Cortex of kidney (tissue), 1 donor: ENCODE data around the gene CFAP77.
"Not testable (repeated sequence)": the region's sequence is repeated elsewhere in the genome, so short reads cannot be mapped to it uniquely, and the experiment has no call there.

ENCODE experiments used
- DNase-seq: peaks from one replicate; lab custom pipeline; 2025; lab: John Stamatoyannopoulos, UW

The CFAP77 gene

DNA sequence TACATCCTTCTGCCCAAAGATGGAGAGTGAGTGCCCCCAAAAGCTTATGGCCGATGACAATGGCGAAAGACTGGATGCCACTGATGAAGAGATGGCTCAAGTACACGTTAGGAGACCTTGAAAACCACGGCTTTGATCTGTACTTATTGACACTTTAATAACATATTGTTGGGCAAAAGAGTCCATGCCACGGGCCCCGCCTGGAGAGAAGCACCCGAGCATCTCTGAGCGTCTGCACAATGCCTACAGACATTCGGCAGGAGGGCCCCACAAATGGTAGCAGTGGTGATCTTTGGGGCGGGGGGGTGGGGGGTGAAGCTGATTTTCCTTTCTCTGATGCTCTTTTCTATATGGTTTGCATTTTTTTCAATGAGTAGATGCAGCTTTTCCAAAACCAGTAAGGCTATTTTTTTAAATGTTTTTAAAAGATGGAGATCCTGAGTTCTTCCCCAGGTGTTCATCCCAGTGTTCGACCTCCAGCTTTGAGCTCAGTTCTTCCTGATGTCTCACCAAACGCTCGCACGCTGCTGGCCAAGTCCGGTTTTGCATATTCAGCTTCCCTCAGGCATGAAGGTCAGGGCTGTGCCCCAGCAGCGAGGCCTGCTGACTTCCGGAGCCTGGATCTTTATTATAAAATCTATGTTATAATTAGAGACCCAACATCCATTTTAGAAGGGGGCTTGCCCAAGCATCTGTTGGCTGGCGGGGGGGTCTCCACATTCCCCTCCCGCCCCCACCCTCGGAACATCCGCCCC, 138.1 kb downstream of the CFAP77 start:
- no peak for DNase-seq

DNA sequence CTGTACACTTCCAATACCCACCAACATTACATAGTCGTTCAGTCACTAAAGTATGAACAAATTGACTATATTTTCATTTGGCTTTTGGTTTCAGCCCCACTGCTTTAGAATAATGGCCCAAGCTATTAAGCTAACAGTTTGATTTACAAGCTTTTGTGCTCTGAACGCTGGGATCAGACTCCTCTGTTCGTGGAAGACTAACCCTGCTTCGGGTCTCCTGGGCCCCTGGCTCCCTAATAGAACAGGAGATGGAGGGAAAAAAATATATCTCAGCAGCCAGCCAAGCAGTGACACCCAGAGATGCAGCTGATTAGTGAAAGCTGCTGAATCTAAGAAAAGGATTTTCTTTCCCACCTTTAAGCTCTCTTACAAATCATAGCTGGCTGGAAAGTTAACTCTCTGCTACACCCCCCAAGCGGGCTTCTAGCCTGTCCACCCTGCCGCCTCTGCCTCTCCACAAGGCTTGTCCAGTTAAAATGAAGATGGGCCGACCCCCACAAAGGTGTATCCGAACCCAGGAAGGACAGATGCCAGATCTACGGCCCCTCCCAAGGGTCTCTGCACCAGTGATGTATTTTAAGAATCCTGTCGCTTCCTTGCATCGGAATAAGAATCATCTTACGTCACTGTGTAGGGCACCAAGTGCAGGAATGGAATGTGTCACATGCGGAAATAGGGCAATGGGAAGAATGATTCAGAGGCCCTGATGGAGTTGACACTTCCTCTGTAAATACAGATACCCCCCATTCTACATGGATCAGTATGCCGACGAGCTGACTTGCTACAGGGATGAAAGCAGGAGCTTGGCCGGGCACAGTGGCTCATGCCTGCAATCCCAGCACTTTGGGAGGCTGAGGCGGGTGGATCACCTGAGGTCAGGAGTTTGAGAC, 139.0 kb downstream of the CFAP77 start:
- no peak for DNase-seq

DNA sequence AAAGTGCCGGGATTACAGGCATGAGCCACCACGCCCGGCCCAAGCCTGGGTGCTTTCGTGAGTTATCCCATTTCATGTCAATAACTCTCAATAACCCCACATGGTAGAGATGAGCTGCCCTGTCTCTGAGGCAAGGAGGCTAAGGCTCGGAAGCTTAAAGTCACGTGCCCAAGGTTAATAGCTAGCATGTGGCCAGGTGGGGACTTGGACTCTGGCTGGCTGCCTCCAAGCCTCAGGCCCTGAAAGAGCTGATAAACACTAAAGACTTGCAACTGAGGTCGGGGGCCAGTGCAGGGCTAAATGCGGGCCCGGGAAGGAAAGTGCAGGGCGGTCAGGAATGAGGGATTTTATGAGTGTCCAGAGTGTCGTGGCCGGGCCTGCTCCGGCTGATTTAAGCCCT, 141.5 kb downstream of the CFAP77 start:
- DNase-seq: no peak

DNA sequence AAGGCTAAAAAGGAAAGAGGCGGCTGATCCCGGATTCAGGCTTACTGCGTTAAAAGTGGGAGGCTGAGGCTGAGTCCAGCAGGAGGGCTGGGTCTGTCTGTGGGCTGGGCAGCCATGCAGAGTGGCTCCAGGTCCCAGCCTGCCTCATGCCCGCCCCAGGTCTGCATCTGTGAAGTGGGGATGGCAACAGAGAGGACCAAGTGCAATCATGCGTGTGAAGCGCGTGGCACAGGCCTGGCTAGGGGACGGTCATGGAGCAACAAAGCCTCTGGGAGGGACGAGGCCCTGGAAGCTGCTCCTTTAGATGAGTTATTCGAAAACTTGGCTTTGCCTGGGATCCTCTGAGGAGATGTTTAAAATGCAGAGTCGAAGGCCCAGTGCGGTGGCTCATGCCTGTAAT, 142.0 kb downstream of the CFAP77 start:
- no peak for DNase-seq

DNA sequence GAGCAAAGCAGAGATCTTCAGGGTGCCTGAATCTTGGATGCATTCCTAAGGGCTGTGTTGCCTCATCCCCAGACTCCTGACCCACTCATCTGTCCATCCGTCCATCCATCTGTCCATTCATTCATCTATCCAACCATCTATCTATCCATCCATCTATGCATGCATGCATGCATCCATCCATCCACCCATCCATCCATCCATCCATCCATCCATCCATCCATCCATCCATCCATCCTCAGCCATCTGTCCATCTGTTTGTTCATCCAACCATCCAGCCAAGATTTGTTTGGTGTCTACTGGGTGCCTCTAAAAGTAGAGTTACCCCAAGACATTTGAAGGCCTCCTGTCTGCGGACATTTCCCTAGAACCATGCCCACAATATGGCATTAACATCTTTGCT, 144.7 kb downstream of the CFAP77 start:
- DNase-seq: no peak

DNA sequence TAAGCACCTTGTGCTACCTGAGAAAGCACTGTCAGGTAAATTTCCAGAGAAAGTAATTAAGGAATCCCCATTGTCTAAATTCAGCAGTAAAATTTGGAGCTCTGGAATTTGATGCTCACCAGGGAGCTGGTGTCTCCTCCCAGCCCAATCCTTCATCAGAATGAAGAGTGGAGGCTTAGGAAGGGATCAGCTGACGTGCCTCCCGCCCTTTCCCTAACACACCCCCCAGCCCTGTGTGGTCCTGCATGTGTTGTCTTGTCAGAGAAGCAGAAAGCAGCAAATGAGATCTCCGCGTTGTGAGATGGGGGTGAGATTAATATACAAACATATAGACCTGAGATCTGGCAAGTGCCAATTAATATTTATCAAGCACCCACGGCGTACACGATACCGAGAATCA, 145.5 kb downstream of the CFAP77 start:
- DNase-seq: no peak

DNA sequence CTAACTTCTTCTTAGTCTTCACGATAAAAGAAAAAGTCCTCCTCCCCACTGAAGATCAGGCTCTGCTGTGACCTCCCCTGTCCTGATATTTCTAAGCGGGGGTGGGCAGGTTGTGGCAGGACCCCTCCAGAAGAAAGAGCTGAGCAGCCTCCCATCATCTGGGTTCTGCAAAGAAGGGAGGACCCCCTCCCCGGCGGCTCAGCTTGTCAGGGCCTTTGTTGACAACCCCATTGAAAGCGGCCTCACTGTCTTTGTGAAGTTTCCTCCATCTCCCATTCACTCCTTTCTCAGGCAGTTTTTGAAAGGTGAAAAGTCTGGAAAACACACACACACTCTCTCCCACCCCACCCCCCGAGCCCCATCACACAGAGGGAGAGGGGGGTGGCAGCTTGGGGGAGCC, 146.2 kb downstream of the CFAP77 start:
- no peak for DNase-seq

DNA sequence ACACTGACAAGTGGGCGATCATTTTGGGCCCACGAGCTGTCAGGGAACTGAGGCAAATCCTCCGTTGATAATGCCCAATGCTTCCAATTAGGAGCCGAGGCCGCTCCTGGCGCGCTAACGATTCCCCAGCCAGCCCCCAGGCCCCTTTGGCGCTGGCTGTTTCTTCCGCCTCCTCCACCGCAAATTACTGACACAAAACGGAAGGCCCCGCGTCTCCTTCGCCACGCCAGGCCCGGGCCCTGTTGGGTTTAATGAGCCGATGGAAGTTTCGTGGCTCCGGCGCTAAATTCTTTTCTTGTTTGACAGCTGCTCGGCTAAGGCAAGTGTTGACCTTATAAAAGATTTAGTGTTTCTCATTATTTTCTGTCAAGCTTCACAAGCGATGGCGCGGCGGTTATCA, 146.7 kb downstream of the CFAP77 start:
- no peak for DNase-seq

DNA sequence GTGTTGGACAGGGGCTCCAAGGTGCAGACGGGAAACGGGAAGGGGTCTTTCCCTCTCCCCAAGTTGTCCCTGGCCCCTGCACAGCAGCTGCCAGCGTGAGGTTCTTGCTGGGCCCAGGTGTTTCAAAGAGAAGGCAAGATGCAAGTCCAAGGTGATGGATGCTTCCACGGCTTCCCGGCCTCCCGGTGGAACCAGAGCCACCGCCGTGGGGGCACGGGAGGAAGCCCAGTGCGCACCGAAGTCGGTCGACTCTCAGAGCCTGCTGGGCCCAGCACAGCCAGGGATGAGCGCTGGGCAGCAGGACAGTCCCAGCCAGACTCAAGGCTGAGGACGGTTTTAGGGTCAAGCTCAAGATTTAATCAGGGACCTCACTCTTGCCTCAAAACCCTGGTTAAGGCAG, 147.1 kb downstream of the CFAP77 start:
- no peak for DNase-seq

DNA sequence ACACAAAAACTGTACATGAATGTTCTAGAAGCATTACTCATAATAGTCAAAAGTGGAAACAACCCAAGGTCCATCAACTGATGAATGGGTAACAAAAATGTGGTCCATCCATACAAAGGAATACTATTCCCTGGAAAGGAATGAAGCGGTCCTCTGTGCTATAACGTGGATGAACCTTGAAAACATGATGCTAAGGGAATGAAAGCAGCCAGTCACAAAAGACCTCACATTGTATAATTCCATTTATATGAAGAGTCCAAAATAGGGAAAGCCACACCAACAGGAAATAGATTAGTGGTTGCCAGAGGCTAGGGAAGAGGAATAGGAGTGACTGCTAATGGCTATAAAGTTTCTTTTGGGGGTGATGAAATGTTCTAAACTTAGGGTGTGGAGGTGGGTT, 149.7 kb downstream of the CFAP77 start:
- no peak for DNase-seq

DNA sequence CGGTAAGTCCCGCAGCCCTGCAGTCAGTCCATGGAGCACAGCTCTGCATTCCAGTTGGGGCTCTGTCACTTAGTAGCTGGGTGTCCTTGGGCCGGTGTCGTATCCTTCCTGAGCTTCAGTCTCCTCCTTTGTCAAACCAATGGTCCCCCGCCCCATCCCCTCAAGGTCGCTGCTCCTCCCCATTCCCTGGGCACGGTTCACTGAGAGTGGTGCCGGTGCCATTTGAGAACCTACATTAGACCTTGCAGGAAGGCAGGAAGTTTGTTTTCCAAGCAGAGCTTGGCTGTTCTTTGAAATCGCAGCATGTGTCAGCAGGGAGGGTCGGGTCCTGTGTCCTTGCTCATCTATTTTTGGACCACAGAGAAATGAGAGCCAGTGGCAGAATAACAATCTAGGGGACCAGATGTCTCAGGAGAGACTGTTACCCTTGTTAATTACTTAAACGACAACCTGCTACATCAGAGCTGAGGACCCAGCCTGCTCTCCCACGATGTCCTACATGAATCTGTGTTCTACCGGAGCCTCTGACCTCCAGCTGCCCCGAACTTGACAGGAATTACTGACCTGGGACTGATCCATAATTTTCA, 150.7 kb downstream of the CFAP77 start:
- DNase-seq: no peak

DNA sequence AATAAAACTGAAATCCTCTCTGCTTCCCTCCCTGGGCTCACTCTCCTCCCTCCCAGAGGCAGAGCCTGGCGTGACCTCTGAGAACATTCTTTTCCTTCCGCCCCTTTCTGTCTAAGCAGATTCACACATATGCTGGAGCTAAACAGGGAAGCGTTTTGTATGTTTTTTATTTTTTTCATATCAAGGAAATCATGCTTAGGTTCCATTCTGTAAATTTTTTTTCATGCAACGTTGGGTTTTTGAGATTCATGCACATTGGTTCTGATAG, 152.2 kb downstream of the CFAP77 start:
- no peak for DNase-seq

DNA sequence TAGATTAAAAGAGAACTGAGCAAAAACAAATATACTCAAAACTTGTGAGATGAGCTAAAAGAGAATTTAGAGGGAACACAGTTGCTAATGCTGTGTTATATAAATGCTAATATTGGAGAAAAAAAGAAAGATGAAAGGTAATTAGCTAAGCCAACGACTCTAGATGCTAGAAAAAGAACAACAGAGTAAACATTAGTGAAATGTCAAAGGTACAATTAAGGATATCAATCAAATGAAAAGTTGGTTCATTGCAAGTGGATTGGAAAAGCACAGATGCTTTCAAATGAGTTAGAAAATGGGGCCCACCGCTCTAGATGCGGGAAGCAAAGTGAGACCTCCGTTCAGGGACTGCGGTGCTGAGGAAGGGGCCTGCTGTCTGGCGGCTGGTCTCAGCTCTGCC, 154.5 kb downstream of the CFAP77 start:
- DNase-seq: no peak

DNA sequence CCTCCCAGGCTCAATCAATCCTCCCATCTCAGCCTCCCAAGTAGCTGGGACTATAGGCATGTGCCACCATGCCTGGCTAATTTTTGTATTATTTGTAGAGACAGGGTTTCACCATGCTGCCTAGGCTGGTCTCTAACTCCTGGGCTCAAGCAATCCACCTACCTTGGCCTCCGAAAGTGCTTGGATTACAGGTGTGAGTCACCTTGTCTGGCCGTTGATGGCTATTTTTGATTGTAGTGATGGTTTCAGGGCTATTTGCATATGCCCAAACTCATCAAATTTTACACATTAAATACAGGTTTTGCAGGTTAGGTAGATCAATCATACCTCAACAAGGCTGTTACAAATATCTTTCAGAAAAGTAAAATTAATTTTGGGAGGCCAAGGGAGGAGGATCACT, 158.8 kb downstream of the CFAP77 start:
- not testable (repeated sequence) for DNase-seq

DNA sequence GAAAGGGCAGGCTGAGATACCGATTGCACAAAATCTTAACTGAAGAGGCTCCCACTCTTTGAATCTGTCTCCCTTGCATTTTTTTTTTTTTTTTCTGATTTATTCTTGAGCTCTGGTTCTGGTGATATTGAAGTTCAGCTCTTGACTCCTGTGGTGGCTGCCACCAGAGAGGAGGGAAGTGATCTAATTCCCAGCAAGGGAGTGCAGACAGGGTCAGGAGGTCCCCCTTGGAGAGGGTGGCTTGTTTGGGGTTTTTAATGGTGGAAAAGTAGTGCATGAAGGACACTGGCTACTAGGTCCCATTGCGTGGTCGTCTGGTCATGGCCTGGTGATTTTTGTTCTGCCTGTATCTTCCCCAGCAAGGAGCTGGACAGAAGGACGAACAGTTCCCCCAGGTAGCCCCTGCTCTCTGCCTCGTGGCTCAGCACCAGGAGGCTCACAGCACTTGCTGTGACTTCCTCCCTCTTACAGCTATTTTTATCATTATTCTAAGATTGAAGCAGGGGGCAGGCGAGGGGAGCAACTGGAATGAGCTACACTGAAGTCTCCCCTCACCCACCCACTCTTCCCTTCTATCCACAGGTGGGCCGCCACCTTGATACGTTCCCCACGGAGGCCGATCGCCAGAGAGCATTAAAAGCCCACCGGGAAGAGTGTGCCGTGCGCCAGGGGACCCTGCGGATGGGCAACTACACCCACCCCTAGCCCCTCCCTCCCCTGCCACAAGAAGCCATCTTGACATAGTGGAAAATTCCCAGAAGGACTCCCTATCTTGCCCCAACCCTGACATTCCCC, 162.0 kb downstream of the CFAP77 start:
- no peak for DNase-seq

DNA sequence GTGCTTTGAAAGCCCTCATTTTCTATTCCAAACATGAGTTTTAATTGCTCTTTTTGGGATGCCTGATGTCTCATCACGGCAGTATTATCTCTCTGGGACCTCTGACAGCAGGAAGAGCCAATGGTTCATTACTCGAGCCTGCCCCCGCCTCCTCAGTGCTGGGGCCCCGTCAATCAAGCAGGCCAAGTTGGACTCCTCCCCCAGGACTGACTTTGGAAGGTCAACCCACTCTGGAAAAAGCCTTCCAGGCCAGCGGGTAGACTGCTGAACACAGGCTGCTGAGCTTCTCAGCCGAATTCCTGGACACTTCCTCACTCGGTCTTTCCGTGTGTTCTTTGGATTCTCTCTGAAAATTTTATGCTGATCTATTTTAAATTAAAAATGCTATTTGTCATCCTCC, 162.9 kb downstream of the CFAP77 start:
- DNase-seq: no peak

DNA sequence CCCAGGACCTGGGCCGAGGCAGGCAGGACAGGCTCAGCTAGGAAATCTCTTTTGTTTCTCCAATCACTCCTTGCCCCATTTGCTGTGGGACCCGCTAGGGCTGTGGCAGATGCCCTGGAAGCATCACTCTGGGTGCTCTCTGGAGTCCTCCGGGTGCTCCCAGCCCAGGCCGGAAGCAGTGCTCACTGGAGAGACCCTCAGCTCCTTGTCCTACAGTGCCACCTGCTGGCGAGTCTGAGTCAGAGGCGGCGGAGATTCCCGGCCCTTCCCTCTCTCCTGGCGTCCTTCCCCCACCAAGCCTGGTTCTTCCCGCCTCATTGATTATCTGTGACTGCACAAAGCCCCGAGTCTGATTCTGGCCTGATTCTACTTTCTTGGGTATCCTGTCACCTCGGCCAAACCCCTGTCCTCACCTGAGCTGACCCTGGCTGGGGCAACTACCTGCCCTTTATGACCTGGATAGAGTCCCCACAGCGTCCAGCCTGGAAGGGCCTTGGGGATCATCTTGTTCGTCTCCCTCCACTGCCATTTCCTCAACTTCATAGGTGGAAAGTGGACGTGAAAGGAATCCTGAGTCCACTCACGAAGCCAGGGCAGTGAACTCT, 165.1 kb downstream of the CFAP77 start:
- DNase-seq: no peak

DNA sequence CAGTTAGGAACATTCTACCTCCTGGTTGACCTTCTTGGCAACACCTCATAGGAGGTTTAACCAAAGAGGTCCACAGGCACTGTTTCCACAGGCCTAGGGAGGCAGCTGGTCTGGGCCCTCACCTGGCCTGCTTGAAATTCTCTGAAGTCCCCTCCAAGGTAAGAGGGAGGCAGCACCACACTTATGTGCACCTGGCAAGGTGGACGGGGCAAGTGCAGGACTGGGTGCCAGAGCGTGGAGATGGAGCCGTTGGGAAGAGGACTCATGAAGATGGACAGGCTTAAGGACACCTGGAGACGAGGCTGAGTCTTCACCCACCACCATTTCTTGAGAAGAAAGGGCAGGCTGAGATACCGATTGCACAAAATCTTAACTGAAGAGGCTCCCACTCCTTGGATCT, 165.8 kb downstream of the CFAP77 start:
- no peak for DNase-seq

DNA sequence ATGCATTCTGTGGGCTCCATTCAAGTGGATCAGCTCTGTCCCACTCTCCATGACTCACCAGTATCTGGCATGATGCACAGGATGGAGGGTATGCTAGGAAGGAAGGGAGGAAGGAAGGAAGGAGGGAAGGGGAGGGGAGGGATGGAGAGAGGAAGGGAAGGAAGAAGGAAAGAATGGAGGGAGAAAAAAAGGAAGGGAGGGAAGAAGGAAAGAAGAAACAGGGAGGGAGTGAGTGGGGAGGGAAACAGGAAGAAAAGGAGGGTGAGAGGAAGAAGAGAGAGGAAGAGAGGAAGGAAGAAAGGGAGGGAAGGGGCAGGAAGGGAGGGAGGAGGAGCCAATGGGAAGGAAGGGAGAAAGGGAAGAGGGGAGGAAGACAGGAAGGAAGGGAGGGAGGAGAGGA, 167.1 kb downstream of the CFAP77 start:
- DNase-seq: no peak

DNA sequence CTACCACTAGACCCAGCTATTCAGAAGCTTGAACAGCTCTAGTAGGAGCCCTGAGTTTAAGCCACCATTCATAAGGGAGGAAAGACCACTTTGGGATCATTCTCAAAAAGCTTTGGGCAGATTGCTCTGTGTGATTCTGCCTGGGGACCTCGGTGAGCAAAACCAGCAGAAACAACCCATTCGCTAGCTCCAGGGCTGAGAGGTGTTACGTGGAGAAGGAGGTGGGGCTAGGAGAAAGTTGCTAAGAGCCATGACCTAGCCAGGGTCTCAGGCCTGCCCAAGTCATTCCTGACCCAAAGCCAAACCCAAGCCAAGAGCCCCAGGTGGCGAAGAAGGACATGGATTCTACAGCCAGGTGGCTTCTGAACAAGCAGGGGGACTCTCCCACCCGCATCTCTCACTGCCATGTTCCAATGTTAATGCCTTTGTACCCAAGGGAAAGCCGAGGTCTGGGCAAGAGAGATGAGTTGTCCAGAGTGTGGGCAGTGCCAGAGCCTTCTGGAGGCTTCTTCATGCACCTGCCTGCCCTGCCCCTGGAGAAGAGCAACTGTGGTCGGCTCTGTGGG, 168.4 kb downstream of the CFAP77 start:
- DNase-seq: no peak

DNA sequence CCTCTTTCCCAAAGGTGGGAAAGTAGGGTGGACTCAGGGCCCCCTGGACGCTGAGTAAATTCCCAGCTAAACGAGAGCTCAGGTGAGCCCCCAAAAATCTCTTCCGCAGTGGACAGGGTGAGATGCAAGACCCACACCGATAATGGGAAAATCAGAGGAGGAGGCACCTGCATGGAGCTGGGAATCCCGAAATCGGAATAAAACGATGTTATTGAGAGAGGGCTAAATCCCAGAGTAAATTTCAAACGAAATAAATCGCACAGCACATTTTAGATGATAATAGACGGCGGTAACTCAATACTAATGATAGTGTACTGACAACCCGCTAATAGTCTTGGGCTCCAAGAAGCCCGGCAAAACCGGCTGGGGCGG, 169.4 kb downstream of the CFAP77 start:
- DNase-seq: no peak

DNA sequence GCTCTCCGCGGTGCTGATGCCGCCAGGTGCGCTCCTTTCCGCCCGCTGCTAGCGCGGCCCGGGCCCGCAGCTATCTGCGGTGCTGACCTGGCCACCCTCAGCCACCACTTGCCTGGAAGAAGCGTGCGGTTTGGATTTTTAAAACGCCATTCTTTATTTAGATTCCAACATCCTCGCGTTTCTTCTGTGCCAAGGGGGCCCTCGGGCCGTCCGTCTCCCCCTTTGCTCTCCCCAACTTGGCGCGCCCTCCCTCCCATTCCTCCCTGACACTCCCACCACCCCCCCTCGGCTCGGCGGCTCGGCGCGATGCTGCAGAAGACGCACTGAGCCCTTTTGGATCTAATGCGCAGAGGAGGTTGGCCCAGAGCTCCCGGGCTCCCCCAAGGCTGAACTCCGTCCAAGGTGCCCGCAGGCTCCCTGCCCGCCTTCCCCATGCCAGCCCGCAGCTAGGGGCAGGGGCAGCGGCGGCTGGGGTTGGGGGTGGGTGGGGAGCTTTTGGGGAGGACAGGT, 172.3 kb downstream of the CFAP77 start, which contains the start of gene BARHL1:
Gene BARHL1 (plus strand): TSS at position 331 of the 510 bp plus-strand sequence. CDS start 192 bp downstream, outside the sequence.
- DNase-seq: no peak
